Fibroblast of skin of left biceps (primary cell): Measurements from ENCODE around the gene SLC34A1.

ENCODE experiments used
- DNase-seq, 2 experiments: peaks; one replicate each; pipeline ENCODE4 v3.0.0-alpha.2; 2013; ENCODE audit warnings: low read depth in 2 of 2

The SLC34A1 gene

DNA sequence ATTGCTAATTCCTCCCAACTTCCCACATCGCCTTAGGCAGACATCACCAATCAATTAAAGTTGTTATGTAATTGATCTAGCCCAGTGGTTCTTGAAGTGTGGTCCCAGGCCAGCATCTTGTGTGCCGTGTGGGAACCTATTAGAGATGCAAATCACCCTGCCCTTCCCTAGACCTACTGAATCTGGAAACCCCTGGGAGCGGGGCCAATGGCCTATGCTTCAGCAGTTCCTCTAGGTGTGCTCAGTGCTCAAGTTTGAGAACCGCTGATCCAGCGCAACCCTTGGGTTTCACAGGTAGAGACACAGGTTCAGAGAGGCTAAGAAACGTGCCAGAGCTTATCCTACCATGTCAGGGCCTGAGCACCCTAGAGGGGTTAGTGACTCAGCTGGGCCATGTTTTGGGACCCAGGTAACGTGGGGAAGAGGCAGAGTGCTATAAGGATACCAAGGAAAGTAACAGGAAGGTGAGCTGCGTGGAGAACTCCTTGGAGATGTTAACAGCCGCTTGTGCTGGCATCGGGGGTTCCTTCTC lies 4.4 kb downstream of the SLC34A1 start:
- no peak for DNase-seq

GRCh38 chr5:177389241-177390169 lies 5.3 kb downstream of the SLC34A1 start:
- no peak for DNase-seq

GRCh38 chr5:177390363-177391300 lies 6.4 kb downstream of the SLC34A1 start:
- DNase-seq = no peak

- no peak for DNase-seq
These were observed 8.5 kb downstream of the SLC34A1 start for GRCh38 chr5:177392765-177393164.

DNA sequence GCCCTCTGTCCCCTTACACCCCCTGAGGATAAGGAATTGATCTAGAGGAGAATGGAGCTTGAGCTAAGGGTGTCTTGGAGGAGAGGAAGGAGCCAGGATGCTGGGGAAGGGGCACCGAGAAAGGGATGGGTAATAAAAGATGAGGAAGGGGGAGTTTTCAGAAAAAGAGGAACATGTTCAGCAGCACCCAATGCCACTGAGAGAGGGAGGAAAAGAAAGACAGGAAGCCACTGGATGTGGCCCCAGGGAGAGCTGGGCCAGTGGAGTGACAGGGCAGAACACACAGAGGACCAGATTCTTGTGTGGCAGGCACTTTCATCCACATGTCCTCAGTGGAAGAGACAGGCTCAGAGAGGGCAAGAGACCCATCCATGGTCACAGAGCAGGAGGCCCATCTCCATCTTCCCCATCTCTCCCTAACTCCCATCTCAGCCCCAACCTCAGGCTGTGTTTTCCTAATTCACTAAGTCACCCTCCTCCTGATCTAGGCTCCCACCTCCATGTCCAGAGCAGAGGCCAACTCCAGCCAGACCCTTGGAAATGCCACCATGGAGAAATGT lies 9.1 kb downstream of the SLC34A1 start:
- no peak for DNase-seq

DNA sequence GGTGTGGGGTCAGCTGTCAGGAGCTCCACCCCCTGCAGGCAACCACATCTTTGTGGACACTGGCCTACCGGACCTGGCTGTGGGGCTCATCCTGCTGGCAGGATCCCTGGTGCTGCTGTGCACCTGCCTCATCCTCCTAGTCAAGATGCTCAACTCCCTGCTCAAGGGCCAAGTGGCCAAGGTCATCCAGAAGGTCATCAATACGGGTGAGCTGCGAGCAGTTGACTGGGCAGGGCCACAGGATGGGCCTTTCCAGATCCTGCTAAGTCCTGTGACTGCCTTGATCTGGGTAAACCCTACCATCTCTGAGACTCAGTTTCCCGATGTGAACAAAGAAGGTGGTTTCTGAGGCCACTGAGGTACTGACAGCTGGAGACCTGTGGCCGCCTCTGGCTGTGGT lies 9.8 kb downstream of the SLC34A1 start:
- no peak for DNase-seq

GRCh38 chr5:177396078-177396477 lies 11.8 kb downstream of the SLC34A1 start:
- DNase-seq = no peak

DNA sequence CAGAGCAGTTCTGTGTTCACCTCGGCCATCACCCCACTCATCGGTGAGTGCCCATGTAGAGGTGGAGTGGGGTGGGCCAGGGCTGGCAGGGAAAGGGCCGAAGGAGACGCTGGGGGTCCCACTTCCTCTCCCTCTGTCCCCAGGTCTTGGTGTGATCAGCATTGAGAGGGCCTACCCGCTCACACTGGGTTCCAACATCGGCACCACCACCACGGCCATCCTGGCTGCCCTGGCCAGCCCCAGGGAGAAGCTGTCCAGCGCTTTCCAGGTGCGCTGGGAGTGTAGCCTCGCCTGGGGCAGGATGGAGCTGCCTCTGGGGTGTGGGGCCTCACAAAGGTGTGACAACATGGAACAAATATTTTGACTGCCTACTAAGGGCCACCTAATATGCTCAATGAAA lies 12.6 kb downstream of the SLC34A1 start:
- no peak for DNase-seq

- DNase-seq = no peak
These were observed 13.7 kb downstream of the SLC34A1 start for GRCh38 chr5:177397875-177398390.

- no peak for DNase-seq
These were observed 16.0 kb downstream of the SLC34A1 start, which contains the start of gene PFN3 for GRCh38 chr5:177399997-177400868. Gene PFN3 (minus strand): TSS chr5:177400661. CDS start chr5:177400576, 85 bp downstream.

DNA sequence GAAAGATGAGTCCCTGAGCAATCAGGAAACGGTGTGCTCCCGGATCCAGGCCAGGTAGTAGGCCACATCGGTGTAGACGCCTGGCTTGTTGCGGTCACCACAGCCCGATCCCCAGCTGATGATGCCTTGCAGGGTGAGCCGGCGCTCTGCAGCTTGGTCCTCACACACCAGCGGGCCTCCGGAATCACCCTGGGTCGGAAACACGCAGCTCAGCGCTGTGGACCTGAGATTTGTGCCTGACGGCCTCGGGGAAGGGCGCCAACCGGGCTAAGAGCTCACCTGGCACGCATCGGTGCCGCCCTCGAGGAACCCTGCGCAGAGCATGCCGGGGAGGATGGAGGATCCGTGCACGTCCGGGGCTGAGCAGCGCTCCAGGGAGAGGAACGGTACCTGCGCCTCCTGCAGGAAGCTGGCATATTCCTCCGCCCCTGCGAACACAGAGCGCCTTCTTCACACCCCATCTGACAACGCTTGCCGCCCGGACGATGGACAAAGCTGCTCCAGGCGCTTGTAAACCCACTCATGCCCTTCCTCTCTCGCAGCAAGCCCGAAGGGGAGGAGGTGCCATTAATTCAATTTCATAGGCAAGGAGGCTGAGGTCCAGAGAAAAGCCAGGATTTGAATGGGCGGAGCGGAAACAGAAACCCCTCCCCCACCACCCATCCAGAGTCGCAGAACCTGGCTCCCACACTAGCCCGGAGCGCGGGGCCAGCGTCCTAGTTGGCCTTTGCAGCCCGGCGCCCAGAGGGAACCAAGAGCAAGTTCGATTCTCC lies 18.2 kb downstream of the SLC34A1 start:
- DNase-seq = no peak

- no peak for DNase-seq
These were observed 19.0 kb downstream of the SLC34A1 start for GRCh38 chr5:177403102-177403791.

GRCh38 chr5:177403792-177404640 lies 19.8 kb downstream of the SLC34A1 start:
- DNase-seq = no peak

GRCh38 chr5:177404641-177405179 lies 20.5 kb downstream of the SLC34A1 start:
- DNase-seq = no peak

- DNase-seq = no peak
These were observed 21.1 kb downstream of the SLC34A1 start for GRCh38 chr5:177405312-177405711.

DNA sequence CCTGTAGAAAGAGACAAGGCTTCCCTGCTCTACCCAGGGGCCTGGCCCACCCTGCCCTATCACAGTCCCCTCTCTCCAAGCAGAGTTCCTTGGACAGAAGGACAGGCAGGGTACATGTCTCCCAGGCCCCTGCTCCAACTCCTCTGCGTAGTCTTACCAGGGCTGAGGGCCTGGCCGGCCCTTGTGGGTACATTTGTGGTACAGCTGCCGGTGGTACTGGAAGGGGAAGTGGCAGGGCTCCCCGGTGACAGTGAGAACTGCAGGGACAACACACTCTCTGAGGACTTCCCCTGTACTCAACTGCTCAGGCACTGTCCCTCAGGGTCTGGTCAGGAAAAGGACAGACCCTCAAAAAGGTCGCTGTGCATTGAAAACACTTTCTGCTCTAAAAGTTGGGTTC lies 21.6 kb downstream of the SLC34A1 start:
- no peak for DNase-seq

- DNase-seq = no peak
These were observed 25.0 kb downstream of the SLC34A1 start, which contains the start of gene F12 for GRCh38 chr5:177409043-177409801. Gene F12 (minus strand): TSS chr5:177409564. CDS start chr5:177409527, 37 bp downstream.
